ENCODE measurements around the gene GDNF. TPM values are rescaled to one million over a fixed set of nuclear protein-coding genes. Genes with fewer than 3 reads are reported as not detected.
"Not testable (repeated sequence)": the region's sequence is repeated elsewhere in the genome, so short reads cannot be mapped to it uniquely, and the experiment has no call there.

The GDNF gene
- total and polyA plus RNA-seq, 5 donors = 0.14 to 0.74 (median 0.41) TPM

DNA sequence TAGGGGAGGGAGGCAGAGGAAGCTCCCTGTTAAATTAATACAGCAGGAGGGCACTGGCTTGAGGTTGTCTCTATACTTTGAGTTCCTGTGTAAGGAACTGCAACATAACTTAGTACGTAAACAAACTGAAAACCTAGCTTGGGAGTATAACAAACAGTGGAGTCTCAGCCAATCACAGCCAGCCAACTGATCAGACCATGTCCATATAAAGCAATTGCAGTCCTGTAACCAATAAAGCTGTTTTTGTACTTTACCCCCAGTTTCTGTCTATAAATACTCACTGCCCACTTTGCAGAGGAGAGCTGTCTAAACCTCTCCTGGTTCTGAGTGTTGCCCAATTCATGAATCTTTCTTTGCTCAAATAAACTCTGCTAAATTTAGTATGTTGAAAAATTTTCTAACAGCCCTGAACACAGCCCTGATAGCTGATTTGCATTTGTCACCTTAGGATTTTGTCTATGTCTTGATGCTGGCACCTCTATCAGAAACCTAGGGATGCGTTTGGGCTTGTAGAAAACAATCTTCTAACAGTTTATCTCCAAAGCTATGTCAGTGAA, 39.9 kb downstream of the GDNF start:
- intact Hi-C loops (cut with DNase I) = no loop called here
- DNase-seq (no peak), ATAC-seq (no peak)
- 82% methylated on average over 2 of the region's 2 CpGs for whole genome bisulfite sequencing
- H3K4me3 ChIP-seq (ENCODE audit: low read length) = no peak overlapping the region
- H3K27me3 ChIP-seq (ENCODE audit: control insufficient read depth, insufficient read depth) = no peaks in the 10 kb centered on the region
- H3K27ac ChIP-seq (ENCODE audit: low read length) = no peak overlapping the region
- H3K4me1 ChIP-seq (ENCODE audit: control insufficient read depth, insufficient read depth, low read length) = no peaks in the 10 kb centered on the region
- H3K9me3 ChIP-seq (ENCODE audit: control insufficient read depth, low read length) = peaks cover 8% of the 10 kb centered on the region

DNA sequence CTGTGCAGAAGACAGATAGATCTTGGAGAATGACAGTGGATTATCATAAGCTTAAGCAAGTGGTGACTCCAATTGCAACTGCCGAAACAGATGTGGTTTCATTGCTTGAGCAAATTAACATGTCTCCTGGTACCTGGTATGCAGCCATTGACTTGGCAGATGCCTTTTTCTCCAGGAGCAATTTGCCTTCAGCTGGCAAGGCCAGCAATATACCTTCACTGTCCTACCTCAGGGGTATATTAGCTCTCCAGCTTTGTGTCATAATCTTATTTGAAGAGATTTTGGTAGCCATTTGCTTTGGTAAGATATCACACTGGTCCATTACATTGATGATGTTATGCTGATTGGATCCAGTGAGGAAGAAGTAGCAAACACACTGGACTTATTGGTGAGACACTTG, 43.4 kb downstream of the GDNF start:
- H3K9me3 ChIP-seq (ENCODE audit: control insufficient read depth, low read length) = peaks cover 13% of the 10 kb centered on the region
- 95% methylated on average over 1 of the region's 1 CpG for WGBS
- intact Hi-C loops (cut with DNase I); H3K27ac ChIP-seq (ENCODE audit: low read length); DNase-seq; ATAC-seq; H3K4me1 ChIP-seq (ENCODE audit: control insufficient read depth, insufficient read depth, low read length); H3K4me3 ChIP-seq (ENCODE audit: low read length); H3K27me3 ChIP-seq (ENCODE audit: control insufficient read depth, insufficient read depth): not testable (repeated sequence)

DNA sequence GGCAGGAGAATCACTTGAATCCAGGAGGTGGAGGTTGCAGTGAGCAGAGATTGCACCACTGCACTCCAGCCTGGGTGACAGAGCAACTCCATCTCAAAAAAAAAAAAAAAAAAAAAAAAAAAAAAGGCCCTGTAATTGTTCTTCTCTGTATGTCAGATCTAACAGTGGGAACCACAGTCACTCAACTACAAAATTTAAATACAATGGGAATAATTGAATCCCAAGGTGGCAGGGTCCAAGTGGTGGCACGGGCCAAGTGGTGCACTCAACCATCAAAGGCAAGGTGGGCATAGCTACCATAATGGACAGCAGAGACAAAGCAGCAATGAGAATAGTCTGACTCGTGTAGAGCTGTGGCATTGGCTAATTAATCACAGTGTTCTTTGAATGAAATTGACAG, 44.5 kb downstream of the GDNF start:
- WGBS = 68% methylated on average over 2 of the region's 2 CpGs
- peaks cover 12% of the 10 kb centered on the region for H3K9me3 ChIP-seq (ENCODE audit: control insufficient read depth, low read length)
- intact Hi-C loops (cut with DNase I); H3K27ac ChIP-seq (ENCODE audit: low read length); DNase-seq; H3K4me3 ChIP-seq (ENCODE audit: low read length); ATAC-seq; H3K4me1 ChIP-seq (ENCODE audit: control insufficient read depth, insufficient read depth, low read length); H3K27me3 ChIP-seq (ENCODE audit: control insufficient read depth, insufficient read depth): not testable (repeated sequence)

DNA sequence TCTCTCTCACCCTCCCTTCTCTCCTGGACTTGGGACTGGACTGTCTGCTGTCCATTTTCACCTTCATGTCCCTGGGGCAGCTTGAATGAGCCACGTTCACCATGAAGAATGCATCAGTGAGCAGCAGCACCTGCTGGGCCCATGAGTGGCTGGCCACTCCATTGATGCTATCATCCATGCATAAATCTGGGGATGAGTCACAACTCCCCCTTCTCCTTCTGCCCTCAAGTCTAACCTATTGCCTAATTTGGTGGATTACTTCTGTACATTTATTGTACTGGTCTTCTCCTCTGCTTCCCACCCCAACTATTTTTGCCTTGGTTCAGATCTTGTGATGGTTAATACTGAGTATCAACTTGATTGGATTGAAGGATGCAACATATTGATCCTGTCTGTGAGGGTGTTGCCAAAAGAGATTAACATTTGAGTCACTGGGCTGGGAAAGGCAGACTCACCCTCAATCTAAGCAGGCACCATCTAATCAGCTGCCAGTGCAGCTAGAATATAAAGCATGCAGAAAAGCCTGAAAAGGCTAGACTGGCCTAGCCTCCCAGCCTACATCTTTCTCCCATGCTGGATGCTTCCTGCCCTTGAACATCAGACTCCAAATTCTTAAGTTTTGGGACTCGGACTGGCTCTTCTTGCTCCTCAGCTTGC, 46.7 kb downstream of the GDNF start:
- 69% methylated on average over 2 of the region's 2 CpGs for WGBS
- H3K9me3 ChIP-seq (ENCODE audit: control insufficient read depth, low read length) = peaks cover 10% of the 10 kb centered on the region
- no peak for ATAC-seq
- no peak overlapping the region for H3K4me3 ChIP-seq (ENCODE audit: low read length)
- intact Hi-C loops (cut with DNase I) = no loop called here
- no peaks in the 10 kb centered on the region for H3K27me3 ChIP-seq (ENCODE audit: control insufficient read depth, insufficient read depth)
- DNase-seq = no peak
- no peaks in the 10 kb centered on the region for H3K4me1 ChIP-seq (ENCODE audit: control insufficient read depth, insufficient read depth, low read length)
- H3K27ac ChIP-seq (ENCODE audit: low read length) = no peak overlapping the region

DNA sequence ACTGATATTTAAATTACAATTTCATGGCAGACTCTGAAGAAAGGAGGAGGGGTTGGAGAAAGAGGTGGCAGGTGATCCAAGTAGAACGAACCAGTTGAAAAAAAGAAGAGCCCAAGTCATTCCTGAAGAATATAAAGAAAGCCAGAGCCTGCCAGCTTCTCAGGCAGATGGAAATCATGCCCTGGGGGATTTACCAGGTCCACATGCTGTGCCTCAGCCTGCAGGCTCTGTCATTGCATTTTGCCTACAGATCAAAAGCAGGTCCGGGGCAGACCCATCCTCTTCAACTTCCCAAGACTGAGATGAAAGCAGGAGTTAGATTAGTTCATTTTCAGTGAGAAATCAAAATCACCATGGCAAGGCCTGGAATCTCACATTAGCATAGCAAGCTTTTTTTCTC, 48.5 kb downstream of the GDNF start:
- 69% methylated on average over 2 of the region's 2 CpGs for whole genome bisulfite sequencing
- no peaks in the 10 kb centered on the region for H3K4me1 ChIP-seq (ENCODE audit: control insufficient read depth, insufficient read depth, low read length)
- no peak overlapping the region for H3K4me3 ChIP-seq (ENCODE audit: low read length)
- intact Hi-C loops (cut with DNase I) = no loop called here
- no peaks in the 10 kb centered on the region for H3K27me3 ChIP-seq (ENCODE audit: control insufficient read depth, insufficient read depth)
- peaks cover 8% of the 10 kb centered on the region for H3K9me3 ChIP-seq (ENCODE audit: control insufficient read depth, low read length)
- no peak overlapping the region for H3K27ac ChIP-seq (ENCODE audit: low read length)
- ATAC-seq = no peak
- no peak for DNase-seq

DNA sequence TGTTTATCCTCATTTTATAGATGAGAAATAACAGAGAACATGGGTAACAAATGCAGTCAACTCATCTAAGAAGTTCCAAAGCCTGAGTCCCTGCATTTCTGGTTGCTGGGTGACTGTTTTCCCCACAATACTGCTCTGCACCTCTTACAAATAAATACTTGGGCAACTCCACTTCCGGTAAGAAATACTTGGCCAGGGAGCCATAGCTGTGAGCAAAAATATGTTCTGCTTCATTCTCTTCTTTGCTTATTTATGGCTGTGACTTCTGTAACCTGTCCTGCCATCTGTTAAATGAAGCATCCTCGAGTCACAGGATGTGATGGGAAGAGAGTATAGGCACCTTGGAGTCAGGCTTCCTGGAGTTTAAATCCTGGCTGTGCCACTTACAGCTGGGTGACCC, 49.9 kb downstream of the GDNF start:
- no peaks in the 10 kb centered on the region for H3K4me1 ChIP-seq (ENCODE audit: control insufficient read depth, insufficient read depth, low read length)
- H3K27me3 ChIP-seq (ENCODE audit: control insufficient read depth, insufficient read depth) = no peaks in the 10 kb centered on the region
- DNase-seq (no peak), ATAC-seq (no peak)
- 63% methylated on average over 2 of the region's 2 CpGs for WGBS
- peaks cover 8% of the 10 kb centered on the region for H3K9me3 ChIP-seq (ENCODE audit: control insufficient read depth, low read length)
- no peak overlapping the region for H3K4me3 ChIP-seq (ENCODE audit: low read length)
- H3K27ac ChIP-seq (ENCODE audit: low read length) = no peak overlapping the region
- intact Hi-C loops (cut with DNase I) = no loop called here

DNA sequence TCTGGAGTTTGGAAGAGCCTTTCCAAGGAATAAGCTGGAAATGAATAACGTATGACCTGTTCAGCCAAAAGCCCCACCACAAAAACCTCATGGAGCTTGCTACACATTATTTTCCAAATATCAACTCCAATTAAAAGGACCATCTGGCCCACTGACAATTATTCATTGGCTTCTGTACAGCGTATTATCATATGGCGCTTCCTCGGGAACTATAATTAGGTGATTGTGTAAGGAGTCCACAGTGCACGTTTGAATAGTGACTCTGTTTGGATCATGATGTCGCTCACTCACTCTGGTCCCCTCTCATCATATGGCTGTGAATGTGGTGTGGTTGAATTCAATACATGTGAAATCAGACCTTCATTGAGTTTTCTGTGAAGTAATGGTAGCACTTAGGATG, 52.1 kb downstream of the GDNF start:
- ATAC-seq (no peak), DNase-seq (no peak)
- Histone ChIP-seq H3K4me3 (ENCODE audit: low read length) (no peak overlapping the region), H3K9me3 (ENCODE audit: control insufficient read depth, low read length) (peaks cover 2% of the 10 kb centered on the region), H3K27ac (ENCODE audit: low read length) (no peak overlapping the region), H3K27me3 (ENCODE audit: control insufficient read depth, insufficient read depth) (no peaks in the 10 kb centered on the region), H3K4me1 (ENCODE audit: control insufficient read depth, insufficient read depth, low read length) (no peaks in the 10 kb centered on the region)
- intact Hi-C loops (cut with DNase I) = no loop called here
- WGBS = 38% methylated on average over 6 of the region's 6 CpGs

DNA sequence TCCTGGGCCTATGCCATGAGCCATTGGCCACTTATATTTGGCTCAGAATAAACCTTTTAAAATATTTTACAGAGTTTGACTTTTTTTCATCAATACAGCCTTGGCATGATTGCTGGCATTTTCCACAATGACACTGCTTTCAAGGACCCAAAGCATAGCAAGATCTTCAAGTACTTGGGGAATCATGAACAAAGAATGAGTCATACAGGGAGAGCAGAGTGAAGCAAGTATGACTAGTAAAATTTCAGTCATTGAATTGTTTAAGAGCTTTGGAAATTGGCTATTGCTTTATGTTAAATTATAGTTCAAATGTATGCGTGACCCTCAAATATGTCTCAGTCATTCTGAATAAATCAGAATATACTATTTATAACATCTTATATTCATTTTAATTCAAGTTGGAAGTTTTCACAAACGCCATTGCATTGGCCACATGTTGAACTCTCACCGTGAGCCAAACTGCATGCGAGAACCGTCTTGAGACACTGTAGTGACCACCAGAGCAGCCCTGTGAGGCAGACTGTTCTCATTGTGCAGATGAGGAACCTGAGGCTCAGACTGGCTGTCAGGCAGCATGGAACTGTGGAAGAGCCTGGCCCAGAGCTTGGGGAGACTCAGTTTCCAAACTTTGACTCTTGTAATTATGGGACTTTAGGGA, 52.9 kb downstream of the GDNF start:
- Histone ChIP-seq H3K4me1 (ENCODE audit: control insufficient read depth, insufficient read depth, low read length) (no peaks in the 10 kb centered on the region), H3K4me3 (ENCODE audit: low read length) (no peak overlapping the region), H3K9me3 (ENCODE audit: control insufficient read depth, low read length) (no peaks in the 10 kb centered on the region), H3K27ac (ENCODE audit: low read length) (no peak overlapping the region), H3K27me3 (ENCODE audit: control insufficient read depth, insufficient read depth) (no peaks in the 10 kb centered on the region)
- no peak for ATAC-seq
- intact Hi-C loops (cut with DNase I) = no loop called here
- DNase-seq = no peak
- WGBS = 88% methylated on average over 5 of the region's 5 CpGs

DNA sequence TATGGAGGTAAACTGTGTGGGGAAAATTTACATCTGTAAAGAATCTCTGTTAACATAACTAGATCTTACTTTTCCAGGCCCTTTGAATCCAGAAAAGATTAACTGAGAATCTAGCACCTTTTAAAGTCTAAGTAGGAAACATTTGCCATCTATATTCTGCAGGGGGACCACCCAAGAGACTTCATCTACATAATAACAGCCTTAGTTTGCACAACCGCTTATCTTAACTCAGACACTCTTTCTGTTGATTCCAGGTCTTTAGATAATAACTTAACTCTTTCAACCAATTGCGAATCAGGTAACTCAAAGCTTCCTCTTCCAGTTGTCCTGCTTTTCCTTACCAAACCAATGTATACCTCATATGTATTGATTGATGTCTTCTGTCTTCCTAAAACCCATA, 53.4 kb downstream of the GDNF start:
- DNase-seq (no peak), ATAC-seq (no peak)
- intact Hi-C loops (cut with DNase I) = no loop called here

DNA sequence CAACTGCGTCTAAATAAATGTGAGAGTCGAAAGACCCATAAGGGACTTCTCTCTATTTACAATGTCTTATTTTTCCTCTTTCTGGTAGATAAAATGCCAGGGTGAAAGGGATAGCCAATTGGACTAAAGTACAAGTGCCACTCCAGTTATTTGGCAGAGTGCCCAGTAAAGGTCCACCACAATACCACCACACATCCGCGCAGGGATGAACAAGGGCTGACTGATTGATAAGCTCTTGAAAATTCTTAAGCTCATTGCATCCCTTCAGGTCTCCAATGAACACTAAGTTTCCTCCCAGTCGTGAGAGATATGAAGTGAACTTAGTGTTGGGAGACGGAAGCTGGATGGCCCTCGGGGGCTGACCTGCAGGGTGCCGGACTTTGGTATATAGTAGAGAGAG, 58.4 kb downstream of the GDNF start:
- H3K27ac ChIP-seq (ENCODE audit: low read length); intact Hi-C loops (cut with DNase I); ATAC-seq; DNase-seq; H3K9me3 ChIP-seq (ENCODE audit: control insufficient read depth, low read length); H3K4me1 ChIP-seq (ENCODE audit: control insufficient read depth, insufficient read depth, low read length); H3K4me3 ChIP-seq (ENCODE audit: low read length); H3K27me3 ChIP-seq (ENCODE audit: control insufficient read depth, insufficient read depth): not testable (repeated sequence)
- 71% methylated on average over 8 of the region's 8 CpGs for WGBS

More for the DNA sequence above, 53.4 kb downstream of the GDNF start:
- Histone ChIP-seq H3K4me3 (ENCODE audit: low read length) (no peak overlapping the region), H3K27ac (ENCODE audit: low read length) (no peak overlapping the region), H3K9me3 (ENCODE audit: control insufficient read depth, low read length) (no peaks in the 10 kb centered on the region), H3K27me3 (ENCODE audit: control insufficient read depth, insufficient read depth) (no peaks in the 10 kb centered on the region), H3K4me1 (ENCODE audit: control insufficient read depth, insufficient read depth, low read length) (no peaks in the 10 kb centered on the region)
- 87% methylated on average over 2 of the region's 2 CpGs for WGBS

DNA sequence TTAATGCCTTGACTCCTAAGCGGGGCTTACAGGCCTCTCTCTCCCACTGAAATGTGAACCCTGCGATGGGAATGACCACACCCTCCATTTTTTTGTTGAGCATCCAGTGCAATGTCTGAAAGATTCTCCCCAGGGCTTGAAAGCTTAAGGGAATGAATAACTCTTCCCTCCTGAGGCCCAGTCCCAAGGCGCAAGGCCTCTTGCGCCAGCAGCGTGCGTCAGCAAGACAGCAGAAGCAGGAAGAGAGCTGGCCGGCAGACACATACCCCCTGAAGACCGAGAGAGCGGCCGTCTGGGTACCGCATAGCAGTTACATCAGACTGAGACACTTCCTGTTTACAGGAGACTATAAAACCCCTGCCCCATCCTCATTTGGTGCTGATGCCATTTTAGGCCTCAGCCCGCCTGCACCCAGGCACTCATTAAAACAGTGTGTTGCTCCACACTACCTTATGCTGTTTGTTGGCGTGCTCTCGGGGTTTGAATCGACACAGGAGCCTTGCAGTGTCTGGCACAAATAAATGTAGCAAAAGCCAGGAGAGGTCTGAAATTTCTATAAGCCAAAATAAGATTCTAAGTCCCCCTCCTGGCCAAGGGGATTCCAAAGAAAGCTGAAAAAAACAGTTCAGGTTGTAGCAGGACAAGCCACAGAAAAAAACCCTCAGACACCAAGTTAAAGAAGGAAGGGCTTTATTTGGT, 62.3 kb downstream of the GDNF start:
- no peak overlapping the region for H3K4me3 ChIP-seq (ENCODE audit: low read length)
- H3K27me3 ChIP-seq (ENCODE audit: control insufficient read depth, insufficient read depth) = no peaks in the 10 kb centered on the region
- H3K27ac ChIP-seq (ENCODE audit: low read length) = no peak overlapping the region
- intact Hi-C loops (cut with DNase I) = no loop called here
- peaks cover 5% of the 10 kb centered on the region for H3K9me3 ChIP-seq (ENCODE audit: control insufficient read depth, low read length)
- ATAC-seq (no peak), DNase-seq (no peak)
- 84% methylated on average over 15 of the region's 15 CpGs for WGBS
- no peaks in the 10 kb centered on the region for H3K4me1 ChIP-seq (ENCODE audit: control insufficient read depth, insufficient read depth, low read length)

Data from right cardiac atrium (tissue), 5 donors.